ENCODE results near the gene LURAP1L. TPM values are rescaled to one million over a fixed set of nuclear protein-coding genes. Genes with fewer than 3 reads are reported as not detected.
A peak's percentile ranks its signal among the peaks of the same experiment; 100 is the strongest.

LURAP1L gene
- total and polyA plus RNA-seq, 10 donors, result 5.6 to 34.0 (median 12.8) TPM

DNA sequence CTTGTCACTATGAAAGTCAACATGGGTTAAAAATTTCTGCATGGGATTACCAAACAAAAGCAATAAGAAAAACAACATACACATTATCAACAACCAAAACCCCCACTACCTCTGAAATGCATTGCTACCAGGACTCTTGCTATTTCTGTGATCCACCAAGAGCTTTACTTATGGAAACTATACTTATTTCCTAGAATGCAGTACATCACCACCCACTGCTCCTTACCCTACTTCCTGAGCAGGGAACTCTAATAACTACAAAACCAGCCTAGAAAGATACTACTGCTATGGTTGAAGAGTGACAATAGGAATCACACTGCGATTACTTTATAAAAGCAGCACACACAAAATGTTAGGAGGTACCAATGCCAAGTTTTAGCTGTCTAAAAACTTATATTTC lies 22.2 kb downstream of the LURAP1L start:
- Histone ChIP-seq H3K9me3 (peaks cover 0 to 4% (median 0%) of the 10 kb centered on the region in 8 donors), H3K27me3 (replicated peaks in 1 of 7) (no peaks in the 10 kb centered on the region), H3K36me3 (no peaks in the 10 kb centered on the region), H3K27ac (peak overlapping the region in 1 of 8 donors; percentile 4), H3K4me1 (no peaks in the 10 kb centered on the region), H3K4me3 (no peak overlapping the region)
- TF ChIP-seq POLR2A (IDR thresholded peaks at IDR 0.05) (no peak), POLR2AphosphoS5 (IDR thresholded peaks at IDR 0.05) (no peak)
- TF ChIP-seq, protein P1, sequence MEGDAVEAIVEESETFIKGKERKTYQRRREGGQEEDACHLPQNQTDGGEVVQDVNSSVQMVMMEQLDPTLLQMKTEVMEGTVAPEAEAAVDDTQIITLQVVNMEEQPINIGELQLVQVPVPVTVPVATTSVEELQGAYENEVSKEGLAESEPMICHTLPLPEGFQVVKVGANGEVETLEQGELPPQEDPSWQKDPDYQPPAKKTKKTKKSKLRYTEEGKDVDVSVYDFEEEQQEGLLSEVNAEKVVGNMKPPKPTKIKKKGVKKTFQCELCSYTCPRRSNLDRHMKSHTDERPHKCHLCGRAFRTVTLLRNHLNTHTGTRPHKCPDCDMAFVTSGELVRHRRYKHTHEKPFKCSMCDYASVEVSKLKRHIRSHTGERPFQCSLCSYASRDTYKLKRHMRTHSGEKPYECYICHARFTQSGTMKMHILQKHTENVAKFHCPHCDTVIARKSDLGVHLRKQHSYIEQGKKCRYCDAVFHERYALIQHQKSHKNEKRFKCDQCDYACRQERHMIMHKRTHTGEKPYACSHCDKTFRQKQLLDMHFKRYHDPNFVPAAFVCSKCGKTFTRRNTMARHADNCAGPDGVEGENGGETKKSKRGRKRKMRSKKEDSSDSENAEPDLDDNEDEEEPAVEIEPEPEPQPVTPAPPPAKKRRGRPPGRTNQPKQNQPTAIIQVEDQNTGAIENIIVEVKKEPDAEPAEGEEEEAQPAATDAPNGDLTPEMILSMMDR (IDR thresholded peaks at IDR 0.05 in 8 of 11, conservative IDR thresholded peaks at IDR 0.05 in 3 of 11), result no peak
- intact Hi-C loops (cut with DNase I; ENCODE audit: low total_unique reads), result no loop called here
- no peak for DNase-seq
- 79 to 86% (median 82%) methylated on average over 1 of the region's 1 CpG for WGBS, 5 donors

DNA sequence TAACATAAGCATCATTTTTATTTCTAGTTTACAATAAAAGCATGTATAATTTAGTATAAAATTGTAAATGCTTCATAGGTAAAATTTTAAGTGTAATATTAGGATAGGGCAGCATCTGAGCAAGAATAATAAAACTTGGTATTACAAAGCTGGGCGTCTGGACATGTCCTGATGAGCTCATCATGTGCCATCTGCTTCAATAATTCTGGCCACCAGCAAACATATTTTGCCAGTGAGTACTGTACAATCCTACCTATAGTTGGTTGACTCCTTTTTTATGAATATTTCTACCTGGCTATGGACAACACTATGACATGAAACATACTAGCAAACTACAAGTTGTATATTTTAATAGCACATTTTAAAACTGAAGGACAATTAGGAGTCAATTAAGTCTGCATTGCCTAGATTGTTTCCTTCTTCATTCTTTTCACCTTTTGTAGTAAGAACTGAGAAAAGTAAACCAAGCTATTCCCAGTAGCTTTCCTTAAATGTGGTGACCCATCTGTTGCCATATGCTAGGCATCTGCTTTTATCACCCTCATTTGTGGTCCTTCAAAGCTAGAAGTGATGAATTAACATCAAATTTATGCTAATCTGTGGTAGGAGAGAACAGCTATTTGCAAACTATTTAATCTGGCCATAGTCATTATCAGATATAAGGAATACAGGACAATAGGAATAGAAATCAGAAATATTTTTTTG lies 23.4 kb downstream of the LURAP1L start:
- WGBS, 5 donors, result 72 to 92% (median 81%) methylated on average over 1 of the region's 1 CpG

DNA sequence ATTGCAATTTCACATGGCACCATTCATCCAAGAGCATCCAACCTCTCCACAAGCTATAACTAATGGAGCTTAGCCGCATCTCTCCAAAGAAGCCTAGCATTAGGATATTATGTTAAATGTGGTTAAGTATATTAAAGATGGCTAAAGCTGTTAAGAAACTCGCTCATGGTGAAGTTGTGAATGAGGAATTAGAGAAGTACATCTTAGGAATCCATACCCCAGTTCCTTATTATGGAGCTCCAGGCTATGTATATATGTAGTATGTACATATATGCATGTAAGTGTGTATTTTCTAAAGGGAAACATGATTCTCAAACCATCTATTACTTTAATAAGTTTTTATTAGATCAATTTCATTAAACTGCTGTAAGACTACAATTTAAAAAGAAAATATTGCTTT lies 26.4 kb downstream of the LURAP1L start:
- Histone ChIP-seq H3K27ac (peak overlapping the region in 6 of 8 donors; percentile 2 to 53 (median 26)), H3K27me3 (replicated peaks in 1 of 7) (no peaks in the 10 kb centered on the region), H3K9me3 (peaks cover 0 to 5% (median 0%) of the 10 kb centered on the region in 8 donors), H3K4me3 (no peak overlapping the region), H3K36me3 (no peaks in the 10 kb centered on the region), H3K4me1 (no peaks in the 10 kb centered on the region)
- no peak for DNase-seq
- 66 to 86% (median 82%) methylated on average over 2 of the region's 2 CpGs for WGBS, 5 donors
- TF ChIP-seq, protein P1 (IDR thresholded peaks at IDR 0.05 in 8 of 11, conservative IDR thresholded peaks at IDR 0.05 in 3 of 11), result no peak
- TF ChIP-seq POLR2AphosphoS5 (IDR thresholded peaks at IDR 0.05) (no peak), POLR2A (IDR thresholded peaks at IDR 0.05) (no peak)
- intact Hi-C loops (cut with DNase I; ENCODE audit: low total_unique reads), result no loop called here

More for the DNA sequence above, 23.4 kb downstream of the LURAP1L start:
- DNase-seq, result no peak
- Histone ChIP-seq H3K36me3 (no peaks in the 10 kb centered on the region), H3K27ac (no peak overlapping the region), H3K27me3 (replicated peaks in 1 of 7) (no peaks in the 10 kb centered on the region), H3K4me1 (no peaks in the 10 kb centered on the region), H3K4me3 (no peak overlapping the region), H3K9me3 (peaks cover 0 to 5% (median 0%) of the 10 kb centered on the region in 8 donors)
- TF ChIP-seq POLR2AphosphoS5 (IDR thresholded peaks at IDR 0.05) (no peak), POLR2A (IDR thresholded peaks at IDR 0.05) (no peak)
- TF ChIP-seq, protein P1 (IDR thresholded peaks at IDR 0.05 in 8 of 11, conservative IDR thresholded peaks at IDR 0.05 in 3 of 11), result no peak
- intact Hi-C loops (cut with DNase I; ENCODE audit: low total_unique reads), result no loop called here

DNA sequence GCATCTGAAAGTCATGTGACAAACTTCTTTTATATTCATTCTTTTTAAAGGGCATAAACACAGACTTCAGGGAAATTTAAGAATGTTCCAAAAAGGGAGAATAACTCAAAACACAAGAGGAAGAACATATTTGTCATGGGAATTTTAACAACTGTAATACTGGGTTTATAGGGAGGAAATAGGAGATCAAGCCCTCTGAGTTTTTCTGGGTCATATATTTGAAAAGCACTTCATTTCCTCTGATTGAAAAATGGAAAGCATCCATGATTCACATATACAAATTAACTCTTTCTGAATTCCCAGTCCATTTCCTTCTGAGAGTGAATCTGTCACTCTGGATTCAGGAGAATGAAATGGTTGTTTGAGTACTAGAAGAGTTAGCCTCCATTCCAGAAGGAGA lies 26.8 kb downstream of the LURAP1L start:
- Histone ChIP-seq H3K27me3 (replicated peaks in 1 of 7) (no peaks in the 10 kb centered on the region), H3K4me3 (no peak overlapping the region), H3K27ac (peak overlapping the region in 6 of 8 donors; percentile 33 to 53 (median 44)), H3K4me1 (no peaks in the 10 kb centered on the region), H3K36me3 (no peaks in the 10 kb centered on the region), H3K9me3 (peaks cover 0 to 5% (median 0%) of the 10 kb centered on the region in 8 donors)
- DNase-seq, result no peak
- TF ChIP-seq POLR2A (IDR thresholded peaks at IDR 0.05) (no peak), POLR2AphosphoS5 (IDR thresholded peaks at IDR 0.05) (no peak)
- TF ChIP-seq, protein P1 (IDR thresholded peaks at IDR 0.05 in 8 of 11, conservative IDR thresholded peaks at IDR 0.05 in 3 of 11), result no peak
- intact Hi-C loops (cut with DNase I; ENCODE audit: low total_unique reads), result no loop called here
